ENCODE results near the gene PDE11A. TPM values are rescaled to one million over a fixed set of nuclear protein-coding genes. Genes with fewer than 3 reads are reported as not detected.
A peak's percentile ranks its signal among the peaks of the same experiment; 100 is the strongest.

PDE11A gene
- total RNA-seq, 1 donor from 2014 or later, result 2.0 TPM

DNA sequence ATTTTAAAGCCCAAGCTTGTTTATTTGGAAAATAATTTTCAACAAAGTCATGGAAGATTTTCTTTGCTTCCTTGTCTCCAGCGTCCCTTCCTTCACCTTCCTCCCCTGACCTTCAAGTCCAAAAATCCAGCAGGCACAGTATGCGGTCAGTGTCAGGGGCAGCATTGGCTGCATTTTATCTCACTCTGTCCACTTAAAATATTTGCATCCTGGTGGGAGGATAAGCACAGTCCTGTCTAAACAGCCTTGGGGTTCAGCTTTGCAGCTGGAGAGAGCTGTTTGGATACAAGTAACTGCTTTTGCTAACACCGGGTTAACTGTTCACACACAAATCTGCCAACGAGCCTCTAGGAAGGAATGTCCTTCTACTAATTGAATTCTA, 318.1 kb downstream of the PDE11A start:
- peak overlapping the region; percentile 88 for H3K27ac Mint-ChIP-seq
- peak overlapping the region; percentile 10 for H3K4me3 Mint-ChIP-seq

DNA sequence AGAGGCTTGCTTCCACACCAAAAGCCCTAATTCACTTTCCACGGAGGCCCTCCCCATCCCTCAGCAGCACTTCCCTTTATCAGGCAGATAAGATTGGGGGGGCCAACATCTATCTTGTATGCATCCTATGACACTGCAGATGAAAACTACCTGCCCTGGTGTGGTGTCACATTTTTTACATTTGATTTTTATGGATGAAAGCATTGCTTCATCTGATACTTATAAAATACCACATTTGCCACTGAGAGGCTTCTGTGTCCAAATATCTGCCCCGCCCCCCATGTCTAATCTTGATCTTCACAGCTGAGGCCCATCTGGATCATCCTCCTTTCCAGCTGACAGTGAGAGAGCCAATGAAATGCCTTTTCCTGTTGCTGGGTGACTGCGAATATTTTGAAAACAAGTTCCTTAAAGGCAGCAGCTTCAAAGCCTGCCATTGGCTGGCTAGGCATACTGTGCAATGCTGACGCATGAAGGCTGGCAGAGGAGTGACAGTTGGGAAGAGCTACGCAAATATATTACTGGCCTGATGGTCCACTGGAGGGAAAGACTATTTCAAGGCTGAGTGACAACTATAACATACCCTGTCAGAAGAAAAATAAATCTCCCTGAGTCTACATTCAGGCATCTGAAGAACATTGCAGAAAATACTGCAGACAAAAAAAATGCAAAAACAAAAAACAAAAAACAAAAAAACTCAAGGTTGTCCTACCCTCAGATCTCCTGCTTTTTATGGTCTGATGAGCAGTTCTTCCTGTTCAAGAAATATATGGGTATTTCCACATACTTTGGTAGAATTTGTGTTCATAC, 318.7 kb downstream of the PDE11A start:
- Mint-ChIP-seq H3K4me1 (ENCODE audit: unreplicated experiment) (peaks cover 56% of the 10 kb centered on the region), H3K27ac (peak overlapping the region; percentile 88), H3K4me3 (peak overlapping the region; percentile 42), H3K36me3 (no peaks in the 10 kb centered on the region), H3K9me3 (no peaks in the 10 kb centered on the region), H3K27me3 (peaks cover 2% of the 10 kb centered on the region)
- TF ChIP-seq, protein P1, sequence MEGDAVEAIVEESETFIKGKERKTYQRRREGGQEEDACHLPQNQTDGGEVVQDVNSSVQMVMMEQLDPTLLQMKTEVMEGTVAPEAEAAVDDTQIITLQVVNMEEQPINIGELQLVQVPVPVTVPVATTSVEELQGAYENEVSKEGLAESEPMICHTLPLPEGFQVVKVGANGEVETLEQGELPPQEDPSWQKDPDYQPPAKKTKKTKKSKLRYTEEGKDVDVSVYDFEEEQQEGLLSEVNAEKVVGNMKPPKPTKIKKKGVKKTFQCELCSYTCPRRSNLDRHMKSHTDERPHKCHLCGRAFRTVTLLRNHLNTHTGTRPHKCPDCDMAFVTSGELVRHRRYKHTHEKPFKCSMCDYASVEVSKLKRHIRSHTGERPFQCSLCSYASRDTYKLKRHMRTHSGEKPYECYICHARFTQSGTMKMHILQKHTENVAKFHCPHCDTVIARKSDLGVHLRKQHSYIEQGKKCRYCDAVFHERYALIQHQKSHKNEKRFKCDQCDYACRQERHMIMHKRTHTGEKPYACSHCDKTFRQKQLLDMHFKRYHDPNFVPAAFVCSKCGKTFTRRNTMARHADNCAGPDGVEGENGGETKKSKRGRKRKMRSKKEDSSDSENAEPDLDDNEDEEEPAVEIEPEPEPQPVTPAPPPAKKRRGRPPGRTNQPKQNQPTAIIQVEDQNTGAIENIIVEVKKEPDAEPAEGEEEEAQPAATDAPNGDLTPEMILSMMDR (conservative IDR thresholded peaks at IDR 0.05), result no peak
- DNase-seq (ENCODE audit: extremely low spot score, unreplicated experiment), result no peak

More for the DNA sequence above, 318.1 kb downstream of the PDE11A start:
- no peak for DNase-seq (ENCODE audit: extremely low spot score, unreplicated experiment)
- peaks cover 62% of the 10 kb centered on the region for H3K4me1 Mint-ChIP-seq (ENCODE audit: unreplicated experiment)
- TF ChIP-seq, protein P1 (conservative IDR thresholded peaks at IDR 0.05), result no peak
- peaks cover 3% of the 10 kb centered on the region for H3K27me3 Mint-ChIP-seq
- no peaks in the 10 kb centered on the region for H3K36me3 Mint-ChIP-seq
- H3K9me3 Mint-ChIP-seq, result no peaks in the 10 kb centered on the region

DNA sequence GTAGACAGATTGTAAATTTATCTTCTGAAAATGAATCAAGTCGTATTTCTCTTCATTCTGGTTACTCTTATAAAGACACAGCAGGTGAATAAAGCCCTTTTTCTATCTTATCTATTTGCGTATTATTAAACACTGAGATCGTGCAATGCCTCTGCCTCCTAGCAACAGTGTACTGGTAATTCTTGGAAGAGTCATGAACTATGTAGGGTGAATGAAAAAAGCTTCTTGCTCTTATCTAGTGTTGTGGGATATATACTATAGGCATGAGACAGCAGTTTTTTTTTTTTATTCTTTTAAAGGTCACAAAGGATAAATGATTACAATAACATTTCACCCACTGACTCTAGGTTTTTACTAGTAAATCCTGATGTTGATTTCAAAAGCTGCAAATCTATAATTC, 324.2 kb downstream of the PDE11A start:
- DNase-seq (ENCODE audit: extremely low spot score, unreplicated experiment), result no peak
- TF ChIP-seq, protein P1 (conservative IDR thresholded peaks at IDR 0.05), result no peak
- Mint-ChIP-seq H3K27ac (no peak overlapping the region), H3K4me1 (ENCODE audit: unreplicated experiment) (peaks cover 16% of the 10 kb centered on the region), H3K9me3 (peaks cover 9% of the 10 kb centered on the region), H3K36me3 (no peaks in the 10 kb centered on the region), H3K4me3 (no peak overlapping the region), H3K27me3 (no peaks in the 10 kb centered on the region)

DNA sequence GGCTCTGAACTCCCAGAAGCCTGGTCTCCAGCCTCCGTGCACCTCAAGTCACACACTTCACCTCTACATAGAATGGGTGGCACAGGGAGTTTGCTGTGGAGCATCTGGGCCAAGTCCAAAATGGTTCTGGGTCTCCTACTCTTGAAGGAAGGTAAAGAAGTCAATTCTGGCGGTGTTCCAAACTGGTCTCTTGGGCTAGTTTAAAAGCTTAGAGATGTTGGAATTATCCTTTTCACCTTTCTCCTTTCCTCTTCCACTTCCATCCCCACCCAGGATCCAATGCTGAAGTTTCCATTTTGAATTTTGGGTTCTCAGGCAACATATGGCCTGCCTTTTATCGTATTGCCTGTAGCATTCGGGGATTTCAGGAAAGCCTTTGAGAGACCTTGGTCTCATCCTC, 325.2 kb downstream of the PDE11A start:
- no peak overlapping the region for H3K4me3 Mint-ChIP-seq
- H3K4me1 Mint-ChIP-seq (ENCODE audit: unreplicated experiment), result peaks cover 11% of the 10 kb centered on the region
- H3K27me3 Mint-ChIP-seq, result no peaks in the 10 kb centered on the region
- no peaks in the 10 kb centered on the region for H3K36me3 Mint-ChIP-seq
- H3K27ac Mint-ChIP-seq, result no peak overlapping the region
- TF ChIP-seq, protein P1 (conservative IDR thresholded peaks at IDR 0.05), result no peak
- no peak for DNase-seq (ENCODE audit: extremely low spot score, unreplicated experiment)
- H3K9me3 Mint-ChIP-seq, result peaks cover 9% of the 10 kb centered on the region

DNA sequence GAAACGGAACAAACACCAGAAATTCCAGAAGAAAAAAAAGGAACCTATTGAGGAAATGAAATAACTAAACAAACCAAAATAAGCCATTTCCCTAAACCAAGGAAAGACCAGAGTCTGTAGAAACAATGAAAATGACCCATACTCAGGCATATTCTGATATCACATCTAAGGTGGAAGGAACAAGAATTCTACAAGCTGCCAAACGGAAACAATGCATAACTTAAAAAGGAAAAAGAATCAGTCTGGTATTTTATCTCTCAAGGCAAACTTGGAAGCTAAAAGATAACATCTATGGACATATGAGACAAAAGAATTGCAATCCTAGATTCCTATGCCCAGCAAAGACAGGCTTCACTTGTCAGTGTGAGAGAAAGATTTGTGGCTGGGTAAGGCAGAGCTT, 326.2 kb downstream of the PDE11A start:
- H3K4me1 Mint-ChIP-seq (ENCODE audit: unreplicated experiment), result peaks cover 11% of the 10 kb centered on the region

More for the DNA sequence above, 326.2 kb downstream of the PDE11A start:
- H3K9me3 Mint-ChIP-seq, result peaks cover 10% of the 10 kb centered on the region
- no peak for DNase-seq (ENCODE audit: extremely low spot score, unreplicated experiment)
- TF ChIP-seq, protein P1 (conservative IDR thresholded peaks at IDR 0.05), result no peak
- no peaks in the 10 kb centered on the region for H3K27me3 Mint-ChIP-seq
- no peak overlapping the region for H3K27ac Mint-ChIP-seq
- no peaks in the 10 kb centered on the region for H3K36me3 Mint-ChIP-seq
- H3K4me3 Mint-ChIP-seq, result no peak overlapping the region

Measured in type B pancreatic cell (in vitro differentiated cells).